Kasumi-1 (cell line): ENCODE data around the gene FAM53C.
"Not testable (repeated sequence)": the region's sequence is repeated elsewhere in the genome, so short reads cannot be mapped to it uniquely, and the experiment has no call there.

Experiments
- DNase-seq, 2 experiments: peaks; one replicate each; lab custom pipeline; 2025; lab: John Stamatoyannopoulos, UW

The FAM53C gene

GRCh38 chr5:138351056-138351455, 13.0 kb downstream of the FAM53C start:
- no peak for DNase-seq

- no peak for DNase-seq
Measured at GRCh38 chr5:138351517-138351916, 13.5 kb downstream of the FAM53C start.

- DNase-seq = peak; percentile 73 to 86
Measured at GRCh38 chr5:138352071-138352721, 14.1 kb downstream of the FAM53C start, which contains the start of gene KDM3B. Gene KDM3B, plus strand, starts transcription at chr5:138352685. Its CDS starts 111 bp downstream, at chr5:138352796.

GRCh38 chr5:138352722-138353559, 14.9 kb downstream of the FAM53C start:
- DNase-seq = peak; percentile 74 to 85

GRCh38 chr5:138353560-138354080, 15.6 kb downstream of the FAM53C start:
- DNase-seq = peak in 1 of 2 experiments; percentile 45

GRCh38 chr5:138354387-138354786, 16.3 kb downstream of the FAM53C start:
- no peak for DNase-seq

GRCh38 chr5:138354926-138355378, 16.9 kb downstream of the FAM53C start:
- DNase-seq = peak; percentile 80 to 94

GRCh38 chr5:138359621-138360020, 21.6 kb downstream of the FAM53C start:
- DNase-seq = no peak

GRCh38 chr5:138360941-138361452, 22.9 kb downstream of the FAM53C start:
- DNase-seq = no peak

- no peak for DNase-seq
Measured at GRCh38 chr5:138364576-138364975, 26.5 kb downstream of the FAM53C start.

- no peak for DNase-seq
Measured at GRCh38 chr5:138366632-138367382, 28.7 kb downstream of the FAM53C start.

- DNase-seq = peak; percentile 75 to 77
Measured at GRCh38 chr5:138369261-138369660, 31.2 kb downstream of the FAM53C start.

- peak; percentile 85 to 87 for DNase-seq
Measured at GRCh38 chr5:138369706-138370105, 31.6 kb downstream of the FAM53C start.

GRCh38 chr5:138370537-138370936, 32.5 kb downstream of the FAM53C start:
- peak; percentile 29 to 40 for DNase-seq

GRCh38 chr5:138371454-138371853, 33.4 kb downstream of the FAM53C start:
- no peak for DNase-seq

GRCh38 chr5:138372225-138372624, 34.2 kb downstream of the FAM53C start:
- DNase-seq = no peak

- DNase-seq = no peak
Measured at GRCh38 chr5:138372653-138373052, 34.6 kb downstream of the FAM53C start.

- no peak for DNase-seq
Measured at GRCh38 chr5:138382347-138382746, 44.3 kb downstream of the FAM53C start.

- no peak for DNase-seq
Measured at GRCh38 chr5:138385660-138386059, 47.6 kb downstream of the FAM53C start.

GRCh38 chr5:138386290-138386689, 48.2 kb downstream of the FAM53C start:
- no peak for DNase-seq

GRCh38 chr5:138389332-138389731, 51.3 kb downstream of the FAM53C start:
- no peak for DNase-seq

- DNase-seq = not testable (repeated sequence)
Measured at GRCh38 chr5:138389911-138390310, 51.8 kb downstream of the FAM53C start.
